Measurements from ENCODE around the gene MYL7.
"Not testable (repeated sequence)": the region's sequence is repeated elsewhere in the genome, so short reads cannot be mapped to it uniquely, and the experiment has no call there.

The MYL7 gene

GRCh38 chr7:44128721-44129582 is 12.2 kb downstream of the MYL7 start:
- no peak for DNase-seq

GRCh38 chr7:44127161-44127560 is 14.0 kb downstream of the MYL7 start:
- DNase-seq = no peak

GRCh38 chr7:44126574-44126973 is 14.6 kb downstream of the MYL7 start:
- not testable (repeated sequence) for DNase-seq

- no peak for DNase-seq
Observed at GRCh38 chr7:44124822-44125202, 16.3 kb downstream of the MYL7 start.

- DNase-seq = peak; percentile 99
Observed at GRCh38 chr7:44123190-44124003, 17.7 kb downstream of the MYL7 start, which contains the start of gene POLD2. Gene POLD2 (minus strand): TSS chr7:44123548. CDS start chr7:44122053, 1,495 bp downstream.

- no peak for DNase-seq
Observed at GRCh38 chr7:44122529-44122928, 18.6 kb downstream of the MYL7 start.

- DNase-seq = no peak
Observed at GRCh38 chr7:44121761-44122420, 19.2 kb downstream of the MYL7 start.

GRCh38 chr7:44120395-44120794 is 20.7 kb downstream of the MYL7 start:
- DNase-seq = no peak

GRCh38 chr7:44119829-44120380 is 21.2 kb downstream of the MYL7 start:
- DNase-seq = no peak

GRCh38 chr7:44117801-44118429 is 23.2 kb downstream of the MYL7 start:
- no peak for DNase-seq

GRCh38 chr7:44116789-44117666 is 24.1 kb downstream of the MYL7 start:
- no peak for DNase-seq

GRCh38 chr7:44116087-44116788 is 24.9 kb downstream of the MYL7 start:
- no peak for DNase-seq

GRCh38 chr7:44114586-44115310 is 26.4 kb downstream of the MYL7 start:
- no peak for DNase-seq

GRCh38 chr7:44113764-44114354 is 27.3 kb downstream of the MYL7 start:
- DNase-seq = no peak

GRCh38 chr7:44112997-44113763 is 28.0 kb downstream of the MYL7 start:
- DNase-seq = no peak

- no peak for DNase-seq
Observed at GRCh38 chr7:44112231-44112996, 28.7 kb downstream of the MYL7 start.

GRCh38 chr7:44111761-44112160 is 29.4 kb downstream of the MYL7 start:
- no peak for DNase-seq
